CD4-positive, alpha-beta T cell (primary cell): ENCODE measurements around the gene SP6. TPM values are rescaled to one million over a fixed set of nuclear protein-coding genes. Genes with fewer than 3 reads are reported as not detected.

ENCODE experiments used
- ATAC-seq: fragments of 200-7000 bp; cut with Tn5 transposase; one replicate; pipeline ENCODE4 v1.10.0; 2022; ENCODE audit warnings: mild to moderate bottlenecking; ENCODE audit not compliant: poor library complexity
- CTCF ChIA-PET: fragments of 350-600 bp; sonication (Branson Sonifier 250); formaldehyde crosslinking; loops from one replicate; lab custom pipeline; 2021; ENCODE audit warnings: antibody characterized with exemption, inconsistent platforms; lab: Charles Lee
- POLR2A ChIA-PET: fragments of 350-600 bp; sonication (Branson Sonifier 250); formaldehyde crosslinking; loops from one replicate; lab custom pipeline; 2021; ENCODE audit warnings: antibody characterized with exemption, inconsistent platforms; lab: Charles Lee
- DNase-seq, 14 experiments: peaks; one replicate each; pipeline ENCODE4 v3.0.0-alpha.2; 2013 to 2020; ENCODE audit warnings: mixed read lengths in 2 of 14
- H3K27ac ChIP-seq, 2 donors: one replicate each; pipeline versions ENCODE4 v1.5.1 to v1.7.0; 2013; ENCODE audit warnings: low read length in 2 of 2, low read depth in 1 of 2, mild to moderate bottlenecking in 1 of 2
- H3K27me3 ChIP-seq, 2 experiments: 1 replicate in 1 of 2; 2 replicates in 1 of 2; pipeline versions ENCODE4 v1.6.1 to v1.7.0; 2013; ENCODE audit warnings: low read length in 2 of 2, control low read depth in 1 of 2, mild to moderate bottlenecking in 1 of 2, moderate library complexity in 1 of 2; ENCODE audit not compliant: insufficient read depth in 2 of 2, control insufficient read depth in 1 of 2
- H3K36me3 ChIP-seq: one replicate; pipeline ENCODE4 v1.6.1; 2013; ENCODE audit warnings: low read length, control low read depth; ENCODE audit not compliant: insufficient read depth
- H3K4me1 ChIP-seq: one replicate; pipeline ENCODE4 v1.6.1; 2013; ENCODE audit warnings: low read length, control low read depth; ENCODE audit not compliant: insufficient read depth
- H3K4me3 ChIP-seq: one replicate; pipeline ENCODE4 v1.5.1; 2013; ENCODE audit warnings: mild to moderate bottlenecking, low read length, moderate library complexity
- H3K9me3 ChIP-seq, 2 experiments: 1 replicate in 1 of 2; 2 replicates in 1 of 2; pipeline versions ENCODE4 v1.6.1 to v1.7.0; 2013; ENCODE audit warnings: low read length in 2 of 2, mild to moderate bottlenecking in 2 of 2, control low read depth in 1 of 2, moderate library complexity in 1 of 2; ENCODE audit not compliant: control insufficient read depth in 1 of 2, insufficient read depth in 1 of 2
- H3K27ac Mint-ChIP-seq: one replicate; pipeline ENCODE4 v1.8.0; 2020; ENCODE audit warnings: mixed read lengths
- H3K27me3 Mint-ChIP-seq: one replicate; pipeline ENCODE4 v1.8.0; 2021; ENCODE audit warnings: mixed read lengths
- H3K36me3 Mint-ChIP-seq: one replicate; pipeline ENCODE4 v1.8.0; 2021; ENCODE audit warnings: low read depth, mixed read lengths
- H3K4me1 Mint-ChIP-seq: one replicate; pipeline ENCODE4 v1.8.0; 2021; ENCODE audit warnings: low read depth, mixed read lengths
- H3K4me3 Mint-ChIP-seq: one replicate; pipeline ENCODE4 v1.8.0; 2020; ENCODE audit warnings: mild to moderate bottlenecking, mixed read lengths
- H3K9me3 Mint-ChIP-seq: one replicate; pipeline ENCODE4 v1.8.0; 2020; ENCODE audit warnings: mixed read lengths
- CTCF ChIP-seq: fragments of 200-600 bp; IDR thresholded peaks from one replicate; pipeline ENCODE4 v1.8.0; 2022; ENCODE audit warnings: antibody characterized with exemption, mild to moderate bottlenecking
- intact Hi-C, 2 experiments: fragments of 100-400 bp; cut with DNase I in 1 of 2; cut with micrococcal nuclease in 1 of 2; formaldehyde crosslinking; loops; one replicate each; pipeline versions ENCODE4 v1.15.1 to v1.9.0; 2023 to 2025; cut with DNase I, micrococcal nuclease
- total RNA-seq, 174 experiments: library from RNA in 2 of 174; stranded (reverse) in 2 of 174; gene quantifications; one replicate each; pipeline ENCODE4 v1.2.3 and lab custom pipeline; 2021 to 2026

SP6 gene
- total RNA-seq, 2 experiments from 2014 or later, result 0.17 to 0.27 TPM

GRCh38 chr17:47818002-47818695 lies 32.8 kb downstream of the SP6 start:
- ATAC-seq (no peak), DNase-seq (no peak)
- no peak overlapping the region for H3K4me3 Mint-ChIP-seq
- H3K36me3 Mint-ChIP-seq, result peaks cover 76% of the 10 kb centered on the region
- no peaks in the 10 kb centered on the region for H3K9me3 Mint-ChIP-seq
- intact Hi-C loops, result no loop called here
- no peaks in the 10 kb centered on the region for H3K9me3 ChIP-seq
- H3K27ac Mint-ChIP-seq, result no peak overlapping the region
- no peaks in the 10 kb centered on the region for H3K27me3 Mint-ChIP-seq
- H3K4me3 ChIP-seq, result no peak overlapping the region
- H3K4me1 ChIP-seq, result peaks cover 32% of the 10 kb centered on the region
- H3K27me3 ChIP-seq, result no peaks in the 10 kb centered on the region
- H3K4me1 Mint-ChIP-seq, result peaks cover 25% of the 10 kb centered on the region
- POLR2A ChIA-PET, result no interaction called here
- no peak for TF ChIP-seq CTCF
- CTCF ChIA-PET, result no interaction called here
- H3K36me3 ChIP-seq, result peaks cover 69% of the 10 kb centered on the region
- no peak overlapping the region for H3K27ac ChIP-seq

- Histone ChIP-seq H3K27me3 (no peaks in the 10 kb centered on the region), H3K36me3 (peaks cover 75% of the 10 kb centered on the region), H3K4me3 (no peak overlapping the region), H3K9me3 (no peaks in the 10 kb centered on the region), H3K4me1 (peaks cover 21% of the 10 kb centered on the region), H3K27ac (no peak overlapping the region)
- POLR2A ChIA-PET, result no interaction called here
- peaks cover 82% of the 10 kb centered on the region for H3K36me3 Mint-ChIP-seq
- no peak for TF ChIP-seq CTCF
- intact Hi-C loops, result no loop called here
- H3K4me1 Mint-ChIP-seq, result peaks cover 18% of the 10 kb centered on the region
- no peak overlapping the region for H3K27ac Mint-ChIP-seq
- H3K27me3 Mint-ChIP-seq, result no peaks in the 10 kb centered on the region
- ATAC-seq (no peak), DNase-seq (no peak)
- H3K4me3 Mint-ChIP-seq, result no peak overlapping the region
- CTCF ChIA-PET, result no interaction called here
- H3K9me3 Mint-ChIP-seq, result no peaks in the 10 kb centered on the region
These were observed 34.0 kb downstream of the SP6 start for GRCh38 chr17:47816947-47817346.

GRCh38 chr17:47816111-47816735 lies 34.7 kb downstream of the SP6 start:
- intact Hi-C loops, result no loop called here
- no peaks in the 10 kb centered on the region for H3K27me3 ChIP-seq
- CTCF ChIA-PET, result no interaction called here
- H3K4me1 ChIP-seq, result peaks cover 14% of the 10 kb centered on the region
- no peak overlapping the region for H3K27ac ChIP-seq
- Mint-ChIP-seq H3K4me1 (peaks cover 11% of the 10 kb centered on the region), H3K36me3 (peaks cover 82% of the 10 kb centered on the region), H3K27me3 (no peaks in the 10 kb centered on the region), H3K27ac (no peak overlapping the region), H3K9me3 (no peaks in the 10 kb centered on the region), H3K4me3 (no peak overlapping the region)
- H3K9me3 ChIP-seq, result no peaks in the 10 kb centered on the region
- H3K4me3 ChIP-seq, result no peak overlapping the region
- peaks cover 79% of the 10 kb centered on the region for H3K36me3 ChIP-seq
- POLR2A ChIA-PET, result no interaction called here
- ATAC-seq, result no peak
- no peak for DNase-seq
- no peak for TF ChIP-seq CTCF
